ENCODE measurements around the gene KLHDC3. TPM values are rescaled to one million over a fixed set of nuclear protein-coding genes. Genes with fewer than 3 reads are reported as not detected.

Gene KLHDC3
- total and polyA plus RNA-seq, 2 of the 13 experiments (the other 11 are each of a cell fraction or from before 2014, with no cell fraction given) = 78.3 to 91.5 TPM

- TF ChIP-seq, protein P1, sequence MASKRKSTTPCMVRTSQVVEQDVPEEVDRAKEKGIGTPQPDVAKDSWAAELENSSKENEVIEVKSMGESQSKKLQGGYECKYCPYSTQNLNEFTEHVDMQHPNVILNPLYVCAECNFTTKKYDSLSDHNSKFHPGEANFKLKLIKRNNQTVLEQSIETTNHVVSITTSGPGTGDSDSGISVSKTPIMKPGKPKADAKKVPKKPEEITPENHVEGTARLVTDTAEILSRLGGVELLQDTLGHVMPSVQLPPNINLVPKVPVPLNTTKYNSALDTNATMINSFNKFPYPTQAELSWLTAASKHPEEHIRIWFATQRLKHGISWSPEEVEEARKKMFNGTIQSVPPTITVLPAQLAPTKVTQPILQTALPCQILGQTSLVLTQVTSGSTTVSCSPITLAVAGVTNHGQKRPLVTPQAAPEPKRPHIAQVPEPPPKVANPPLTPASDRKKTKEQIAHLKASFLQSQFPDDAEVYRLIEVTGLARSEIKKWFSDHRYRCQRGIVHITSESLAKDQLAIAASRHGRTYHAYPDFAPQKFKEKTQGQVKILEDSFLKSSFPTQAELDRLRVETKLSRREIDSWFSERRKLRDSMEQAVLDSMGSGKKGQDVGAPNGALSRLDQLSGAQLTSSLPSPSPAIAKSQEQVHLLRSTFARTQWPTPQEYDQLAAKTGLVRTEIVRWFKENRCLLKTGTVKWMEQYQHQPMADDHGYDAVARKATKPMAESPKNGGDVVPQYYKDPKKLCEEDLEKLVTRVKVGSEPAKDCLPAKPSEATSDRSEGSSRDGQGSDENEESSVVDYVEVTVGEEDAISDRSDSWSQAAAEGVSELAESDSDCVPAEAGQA (IDR thresholded peaks at IDR 0.05; ENCODE audit: low read depth) = peak; percentile 84
- TF ChIP-seq, protein P1 (CRISPR knock-in tag; IDR thresholded peaks at IDR 0.05; ENCODE audit: borderline replicate concordance) = no peak
- TF ChIP-seq ZNF367 (CRISPR knock-in tag; IDR thresholded peaks at IDR 0.05; ENCODE audit: borderline replicate concordance) (no peak), BRF2 (CRISPR knock-in tag; IDR thresholded peaks at IDR 0.05) (peak; percentile 87), ZNF17 (CRISPR knock-in tag; IDR thresholded peaks at IDR 0.05) (peak; percentile 29; the same call in 1 of the 2 replicates), IRF2 (CRISPR knock-in tag; IDR thresholded peaks at IDR 0.05) (peak; percentile 96), ZBTB39 (CRISPR knock-in tag; IDR thresholded peaks at IDR 0.05) (0 out of 2 replicates have a peak, but pooled peaks have one; percentile 87), HNF4G (IDR thresholded peaks at IDR 0.05; ENCODE audit: borderline replicate concordance, low read depth, low read length) (no peak), HNF4G (CRISPR knock-in tag; IDR thresholded peaks at IDR 0.05; ENCODE audit: borderline replicate concordance, low read depth) (0 out of 2 replicates have a peak, but pooled peaks have one; percentile 59), POGZ (CRISPR knock-in tag; IDR thresholded peaks at IDR 0.05) (peak; percentile 72), ZNF747 (CRISPR knock-in tag; IDR thresholded peaks at IDR 0.05; ENCODE audit: borderline replicate concordance) (peak; percentile 99)
- TF ChIP-seq, protein P2, sequence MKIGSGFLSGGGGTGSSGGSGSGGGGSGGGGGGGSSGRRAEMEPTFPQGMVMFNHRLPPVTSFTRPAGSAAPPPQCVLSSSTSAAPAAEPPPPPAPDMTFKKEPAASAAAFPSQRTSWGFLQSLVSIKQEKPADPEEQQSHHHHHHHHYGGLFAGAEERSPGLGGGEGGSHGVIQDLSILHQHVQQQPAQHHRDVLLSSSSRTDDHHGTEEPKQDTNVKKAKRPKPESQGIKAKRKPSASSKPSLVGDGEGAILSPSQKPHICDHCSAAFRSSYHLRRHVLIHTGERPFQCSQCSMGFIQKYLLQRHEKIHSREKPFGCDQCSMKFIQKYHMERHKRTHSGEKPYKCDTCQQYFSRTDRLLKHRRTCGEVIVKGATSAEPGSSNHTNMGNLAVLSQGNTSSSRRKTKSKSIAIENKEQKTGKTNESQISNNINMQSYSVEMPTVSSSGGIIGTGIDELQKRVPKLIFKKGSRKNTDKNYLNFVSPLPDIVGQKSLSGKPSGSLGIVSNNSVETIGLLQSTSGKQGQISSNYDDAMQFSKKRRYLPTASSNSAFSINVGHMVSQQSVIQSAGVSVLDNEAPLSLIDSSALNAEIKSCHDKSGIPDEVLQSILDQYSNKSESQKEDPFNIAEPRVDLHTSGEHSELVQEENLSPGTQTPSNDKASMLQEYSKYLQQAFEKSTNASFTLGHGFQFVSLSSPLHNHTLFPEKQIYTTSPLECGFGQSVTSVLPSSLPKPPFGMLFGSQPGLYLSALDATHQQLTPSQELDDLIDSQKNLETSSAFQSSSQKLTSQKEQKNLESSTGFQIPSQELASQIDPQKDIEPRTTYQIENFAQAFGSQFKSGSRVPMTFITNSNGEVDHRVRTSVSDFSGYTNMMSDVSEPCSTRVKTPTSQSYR (CRISPR knock-in tag; IDR thresholded peaks at IDR 0.05; ENCODE audit: borderline replicate concordance) = peak; percentile 48; the same call in 1 of the 2 replicates
- TF ChIP-seq, protein P3, sequence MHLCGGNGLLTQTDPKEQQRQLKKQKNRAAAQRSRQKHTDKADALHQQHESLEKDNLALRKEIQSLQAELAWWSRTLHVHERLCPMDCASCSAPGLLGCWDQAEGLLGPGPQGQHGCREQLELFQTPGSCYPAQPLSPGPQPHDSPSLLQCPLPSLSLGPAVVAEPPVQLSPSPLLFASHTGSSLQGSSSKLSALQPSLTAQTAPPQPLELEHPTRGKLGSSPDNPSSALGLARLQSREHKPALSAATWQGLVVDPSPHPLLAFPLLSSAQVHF (CRISPR knock-in tag; IDR thresholded peaks at IDR 0.05) = peak; percentile 31; the same call in 1 of the 2 replicates
- TF ChIP-seq, protein P4, sequence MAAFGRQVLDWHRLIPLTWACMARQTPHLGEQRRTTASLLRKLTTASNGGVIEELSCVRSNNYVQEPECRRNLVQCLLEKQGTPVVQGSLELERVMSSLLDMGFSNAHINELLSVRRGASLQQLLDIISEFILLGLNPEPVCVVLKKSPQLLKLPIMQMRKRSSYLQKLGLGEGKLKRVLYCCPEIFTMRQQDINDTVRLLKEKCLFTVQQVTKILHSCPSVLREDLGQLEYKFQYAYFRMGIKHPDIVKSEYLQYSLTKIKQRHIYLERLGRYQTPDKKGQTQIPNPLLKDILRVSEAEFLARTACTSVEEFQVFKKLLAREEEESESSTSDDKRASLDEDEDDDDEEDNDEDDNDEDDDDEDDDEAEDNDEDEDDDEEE (CRISPR knock-in tag; IDR thresholded peaks at IDR 0.05) = peak; percentile 97
Observed at GRCh38 chr6:43053545-43054205, 39.6 kb downstream of the KLHDC3 start, which contains the start of gene CUL7 (continued).
